Breast epithelium (tissue), 3 donors: ENCODE results near the gene KDM6B.

Experiments used
- CTCF ChIP-seq, 3 donors: fragments of 450-650 bp; IDR thresholded peaks; one replicate each; pipeline ENCODE4 v1.5.1; 2016 to 2017; ENCODE audit warnings: antibody characterized with exemption in 3 of 3, mild to moderate bottlenecking in 3 of 3, moderate library complexity in 3 of 3
- POLR2AphosphoS5 ChIP-seq, 3 donors: sonication (generic); formaldehyde crosslinking; IDR thresholded peaks; one replicate each; pipeline ENCODE4 v1.6.1; 2017; ENCODE audit warnings: antibody characterized with exemption in 3 of 3

GRCh38 chr17:7832431-7832830, 1.6 kb upstream of the KDM6B start:
- TF ChIP-seq CTCF (IDR thresholded peaks at IDR 0.05) (no peak), POLR2AphosphoS5 (IDR thresholded peaks at IDR 0.05) (no peak)
